Kidney epithelial cell (primary cell): ENCODE results near the gene ALCAM. TPM values are rescaled to one million over a fixed set of nuclear protein-coding genes. Genes with fewer than 3 reads are reported as not detected.

ENCODE experiments used
- DNase-seq: peaks from one replicate; pipeline ENCODE4 v3.0.0-alpha.2; 2010; ENCODE audit warnings: low read depth
- H3K27me3 ChIP-seq: 2 replicates; pipeline ENCODE4 v1.6.0; 2011; ENCODE audit warnings: low read length; ENCODE audit not compliant: control insufficient read depth, insufficient read depth
- H3K36me3 ChIP-seq: 2 replicates; pipeline ENCODE4 v1.5.1; 2011; ENCODE audit warnings: low read length; ENCODE audit not compliant: control insufficient read depth, insufficient read depth
- H3K4me3 ChIP-seq: 2 replicates; pipeline ENCODE4 v1.5.1; 2011; ENCODE audit warnings: low read depth, mild to moderate bottlenecking, control low read depth, low read length
- total RNA-seq: library from RNA; depleted of rRNA; stranded (reverse); fragments of >200 nt; gene quantifications from 2 replicates; pipeline ENCODE4 v1.2.3, GENCODE V29; 2015
- TF ChIP-seq, protein P1 (sequence below): IDR thresholded peaks from 2 replicates; pipeline ENCODE4 v1.5.1; 2011; ENCODE audit warnings: mild to moderate bottlenecking, moderate library complexity, low read length, control low read depth, inconsistent platforms; ENCODE audit not compliant: insufficient read depth, poor library complexity, severe bottlenecking

The ALCAM gene
- total RNA-seq, 1 donor from 2014 or later: 82.3 TPM

DNA sequence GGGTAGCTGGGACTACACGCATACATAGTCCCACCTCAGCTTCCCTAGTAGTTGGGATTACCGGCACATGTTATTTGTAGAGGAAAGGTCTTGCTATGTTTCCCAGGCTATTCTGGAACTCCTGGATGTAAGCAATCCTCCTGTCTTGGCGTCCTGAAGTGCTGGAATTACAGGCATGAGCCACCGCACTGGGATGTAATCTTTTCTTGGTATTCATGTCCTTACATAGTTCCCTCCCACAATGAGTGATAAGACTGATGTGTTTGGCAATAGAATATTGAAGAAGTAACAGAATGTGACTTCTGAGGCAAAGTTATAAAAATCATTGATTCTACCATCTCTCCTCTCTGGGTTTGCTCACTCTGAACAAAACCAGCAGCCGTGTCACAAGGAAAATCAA is 22.7 kb upstream of the ALCAM start:
- Histone ChIP-seq H3K36me3 (no peaks in the 10 kb centered on the region), H3K27me3 (no peaks in the 10 kb centered on the region), H3K4me3 (no peak overlapping the region)
- TF ChIP-seq, protein P1, sequence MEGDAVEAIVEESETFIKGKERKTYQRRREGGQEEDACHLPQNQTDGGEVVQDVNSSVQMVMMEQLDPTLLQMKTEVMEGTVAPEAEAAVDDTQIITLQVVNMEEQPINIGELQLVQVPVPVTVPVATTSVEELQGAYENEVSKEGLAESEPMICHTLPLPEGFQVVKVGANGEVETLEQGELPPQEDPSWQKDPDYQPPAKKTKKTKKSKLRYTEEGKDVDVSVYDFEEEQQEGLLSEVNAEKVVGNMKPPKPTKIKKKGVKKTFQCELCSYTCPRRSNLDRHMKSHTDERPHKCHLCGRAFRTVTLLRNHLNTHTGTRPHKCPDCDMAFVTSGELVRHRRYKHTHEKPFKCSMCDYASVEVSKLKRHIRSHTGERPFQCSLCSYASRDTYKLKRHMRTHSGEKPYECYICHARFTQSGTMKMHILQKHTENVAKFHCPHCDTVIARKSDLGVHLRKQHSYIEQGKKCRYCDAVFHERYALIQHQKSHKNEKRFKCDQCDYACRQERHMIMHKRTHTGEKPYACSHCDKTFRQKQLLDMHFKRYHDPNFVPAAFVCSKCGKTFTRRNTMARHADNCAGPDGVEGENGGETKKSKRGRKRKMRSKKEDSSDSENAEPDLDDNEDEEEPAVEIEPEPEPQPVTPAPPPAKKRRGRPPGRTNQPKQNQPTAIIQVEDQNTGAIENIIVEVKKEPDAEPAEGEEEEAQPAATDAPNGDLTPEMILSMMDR: no peak
- DNase-seq: no peak

DNA sequence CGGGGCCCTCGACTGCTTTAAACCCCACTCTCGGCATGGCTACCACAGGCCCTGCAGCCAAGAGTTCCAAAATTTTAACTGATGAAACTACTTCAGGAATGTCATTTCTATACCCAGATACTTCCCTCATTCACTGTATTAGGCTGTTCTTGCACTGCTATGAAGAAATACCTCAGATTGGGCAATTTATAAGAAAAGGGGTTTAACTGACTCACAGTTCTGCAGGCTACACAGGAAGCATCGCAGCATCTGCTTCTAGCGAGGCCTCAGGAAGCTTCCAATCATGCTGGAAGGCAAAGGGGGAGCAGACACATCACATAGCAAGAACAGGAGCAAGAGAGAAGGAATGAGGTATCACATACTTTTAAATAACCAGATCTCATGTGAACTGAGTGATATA is 21.6 kb upstream of the ALCAM start:
- no peak for DNase-seq
- Histone ChIP-seq H3K36me3 (no peaks in the 10 kb centered on the region), H3K27me3 (no peaks in the 10 kb centered on the region), H3K4me3 (no peak overlapping the region)
- TF ChIP-seq, protein P1: no peak

DNA sequence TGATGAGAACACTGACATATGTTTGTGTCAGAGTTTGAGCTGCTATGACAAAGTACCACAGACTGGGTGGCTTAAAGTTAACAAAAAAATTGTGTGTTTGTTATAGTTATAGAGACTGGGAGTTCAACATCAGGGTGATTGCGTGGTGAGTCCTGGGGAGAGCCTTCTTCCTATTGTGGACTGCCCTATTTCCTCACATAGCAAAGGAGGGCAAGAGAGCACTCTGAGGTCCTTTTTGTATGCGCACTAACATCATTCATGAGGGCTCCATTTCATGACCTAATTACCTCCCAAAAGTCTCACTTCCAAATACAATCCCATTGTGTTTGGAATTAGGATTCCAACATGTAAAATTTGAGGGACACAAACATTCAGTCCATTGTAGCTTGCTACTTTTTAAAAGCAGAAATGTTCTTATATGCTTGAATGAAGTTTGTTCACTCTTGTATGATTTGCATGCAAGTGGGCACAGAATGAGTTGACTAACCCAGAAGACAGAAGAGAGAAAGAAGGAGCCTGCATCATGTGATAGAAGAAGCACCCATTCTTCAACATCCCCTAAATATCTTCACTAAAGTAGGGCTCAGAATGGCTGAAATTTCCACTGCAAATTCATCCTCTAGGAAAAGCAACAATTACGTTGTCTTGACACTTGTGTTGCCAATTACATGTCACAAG is 18.9 kb upstream of the ALCAM start:
- TF ChIP-seq, protein P1: no peak
- Histone ChIP-seq H3K27me3 (no peaks in the 10 kb centered on the region), H3K36me3 (no peaks in the 10 kb centered on the region), H3K4me3 (no peak overlapping the region)
- no peak for DNase-seq

DNA sequence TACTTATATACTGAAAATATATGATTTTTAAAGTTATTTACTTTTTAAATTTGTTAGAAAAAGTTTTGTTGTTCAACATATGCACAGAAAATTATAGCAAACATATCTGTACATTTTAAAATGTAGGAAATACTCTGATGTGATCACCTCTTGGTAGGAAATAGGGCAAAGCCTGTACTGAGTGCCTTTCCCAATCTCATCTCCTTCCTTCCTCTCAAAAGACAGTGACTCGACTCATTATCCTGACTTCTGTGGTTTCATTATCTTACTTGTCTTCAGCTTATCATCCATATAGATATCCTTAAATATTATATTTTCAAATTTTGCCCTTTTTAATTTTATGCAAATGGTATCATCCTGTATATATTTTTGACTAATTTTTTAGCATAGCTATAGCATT is 18.4 kb upstream of the ALCAM start:
- TF ChIP-seq, protein P1: no peak
- Histone ChIP-seq H3K4me3 (no peak overlapping the region), H3K36me3 (no peaks in the 10 kb centered on the region), H3K27me3 (no peaks in the 10 kb centered on the region)
- DNase-seq: no peak

DNA sequence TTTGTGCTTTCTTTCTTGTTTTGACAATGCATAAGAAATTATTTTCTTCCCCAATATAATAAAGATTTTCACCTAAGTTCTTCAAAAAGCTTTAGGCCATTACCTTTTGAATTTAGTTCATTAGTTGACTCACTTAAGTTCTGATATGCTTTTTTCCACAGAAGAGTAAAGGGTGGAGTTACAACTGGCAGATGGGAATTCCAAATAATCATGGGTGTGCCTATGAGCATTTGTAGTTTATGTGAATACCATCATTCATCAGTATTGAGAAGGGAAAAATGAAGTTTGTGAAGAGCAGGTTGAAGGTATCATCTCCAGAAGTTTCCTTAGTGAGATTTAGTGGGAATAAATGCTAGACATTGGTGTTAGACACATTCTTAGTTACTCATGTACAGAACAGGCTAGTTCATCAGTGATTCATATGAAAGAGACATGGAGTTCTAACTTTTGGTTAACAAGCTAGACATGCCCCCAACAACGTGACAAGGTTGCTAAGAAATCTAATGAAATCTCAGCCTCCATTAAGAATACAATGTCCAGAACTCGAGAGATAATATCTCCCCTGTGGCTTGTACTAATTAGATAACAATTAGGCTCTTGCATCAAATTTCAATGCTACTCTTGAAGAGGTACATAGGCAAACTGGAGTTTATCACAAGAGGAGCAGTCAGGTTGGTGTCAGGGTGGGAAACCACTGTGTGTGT is 16.9 kb upstream of the ALCAM start:
- Histone ChIP-seq H3K27me3 (no peaks in the 10 kb centered on the region), H3K4me3 (no peak overlapping the region), H3K36me3 (no peaks in the 10 kb centered on the region)
- TF ChIP-seq, protein P1: no peak
- DNase-seq: no peak
